Measurements from ENCODE around the gene NCS1.

GRCh38 chr9:130139251-130139650 is 33.0 kb upstream of the NCS1 start:
- TF ChIP-seq CTCF (IDR thresholded peaks at IDR 0.05; ENCODE audit: low read depth, low read length, poor library complexity, severe bottlenecking) (no peak), EZH2phosphoT487 (IDR thresholded peaks at IDR 0.05; ENCODE audit: borderline replicate concordance, low read length) (no peak)

Measured in DOHH2 (cell line).